GM12878 (cell line): ENCODE measurements around the gene STX7. TPM values are rescaled to one million over a fixed set of nuclear protein-coding genes. Genes with fewer than 3 reads are reported as not detected.
A peak's percentile ranks its signal among the peaks of the same experiment; 100 is the strongest.

Experiments
- ATAC-seq: fragments of 200-7000 bp; cut with Tn5 transposase; 3 replicates; pipeline ENCODE4 v1.9.1; 2020; ENCODE audit warnings: mild to moderate bottlenecking, moderate library complexity
- BruUV-seq: library from RNA; stranded (reverse); fragments of 400-500 nt; replicated peaks from 2 replicates; lab custom pipeline; 2021; lab: Mats Ljungman, UMichigan
- CTCF ChIA-PET: fragments of 300-600 bp; sonication (Branson Sonifier 250); formaldehyde crosslinking; extraction: SDS; loops from one replicate; lab custom pipeline; 2021; ENCODE audit warnings: inconsistent platforms; lab: Yijun Ruan, JAX
- POLR2A ChIA-PET: fragments of 350-600 bp; formaldehyde crosslinking; extraction: SDS; loops from one replicate; lab custom pipeline; 2021; ENCODE audit warnings: inconsistent platforms; lab: Charles Lee
- RAD21 ChIA-PET: fragments of 300-600 bp; sonication (Branson Sonifier 250); formaldehyde crosslinking; loops from one replicate; lab custom pipeline; 2023; ENCODE audit warnings: antibody characterized with exemption; ENCODE audit not compliant: unreplicated experiment; lab: Charles Lee
- SMC1A ChIA-PET: fragments of 300-600 bp; sonication (Branson Sonifier 250); formaldehyde crosslinking; loops from one replicate; lab custom pipeline; 2023; ENCODE audit not compliant: unreplicated experiment, uncharacterized antibody; lab: Charles Lee
- DNase-seq: peaks from one replicate; pipeline ENCODE4 v3.0.0-alpha.2; 2011; ENCODE audit warnings: low read depth, low spot score
- FAIRE-seq: peaks from 3 replicates; lab custom pipeline; 2011; peaks lifted over from hg19 to GRCh38; lab: Jason Lieb, UNC
- H2AFZ ChIP-seq: 2 replicates; pipeline ENCODE4 v1.6.0; 2011; ENCODE audit warnings: low read depth, low read length, control low read depth; ENCODE audit not compliant: control insufficient read depth
- H3K27ac ChIP-seq: 2 replicates; pipeline ENCODE4 v1.5.1; 2011; ENCODE audit warnings: control low read depth; ENCODE audit not compliant: control insufficient read depth, insufficient read depth
- H3K27me3 ChIP-seq, 2 experiments: replicated peaks in 1 of 2; 2 replicates each; pipeline versions ENCODE4 v1.6.0 to v1.6.1; 2011; ENCODE audit warnings: low read length in 1 of 2; ENCODE audit not compliant: control insufficient read depth in 2 of 2, insufficient read depth in 2 of 2
- H3K36me3 ChIP-seq, 2 experiments: 2 replicates each; pipeline ENCODE4 v1.5.1; 2011; ENCODE audit warnings: low read length in 1 of 2; ENCODE audit not compliant: control insufficient read depth in 2 of 2, insufficient read depth in 2 of 2
- H3K4me1 ChIP-seq: 2 replicates; pipeline ENCODE4 v1.6.1; 2011; ENCODE audit warnings: mild to moderate bottlenecking, low read length, moderate library complexity, mixed read lengths; ENCODE audit not compliant: control insufficient read depth, insufficient read depth
- H3K4me2 ChIP-seq: 2 replicates; pipeline ENCODE4 v1.6.0; 2011; ENCODE audit warnings: control low read depth; ENCODE audit not compliant: control insufficient read depth, insufficient read depth
- H3K4me3 ChIP-seq: fragments of 200-600 bp; sonication (generic); 2 replicates; pipeline ENCODE4 v1.5.1; 2016
- H3K79me2 ChIP-seq: 2 replicates; pipeline ENCODE4 v1.6.0; 2011; ENCODE audit warnings: low read length; ENCODE audit not compliant: control insufficient read depth, insufficient read depth
- H3K9ac ChIP-seq: 2 replicates; pipeline ENCODE4 v1.8.0; 2011; ENCODE audit warnings: low read length, control low read depth, mixed read lengths; ENCODE audit not compliant: control insufficient read depth, insufficient read depth
- H3K9me3 ChIP-seq: replicated peaks from 3 replicates; pipeline ENCODE4 v1.5.1; 2011; ENCODE audit warnings: mild to moderate bottlenecking, low read length; ENCODE audit not compliant: control insufficient read depth, insufficient read depth
- H4K20me1 ChIP-seq: 2 replicates; pipeline ENCODE4 v1.6.0; 2011; ENCODE audit not compliant: control insufficient read depth, insufficient read depth
- CBX5 ChIP-seq: sonication (generic); IDR thresholded peaks from 2 replicates; pipeline ENCODE4 v1.6.1; 2016; ENCODE audit warnings: low read depth, moderate library complexity, mild to moderate bottlenecking, inconsistent platforms
- E2F8 ChIP-seq: fragments of 450-650 bp; IDR thresholded peaks from 2 replicates; pipeline ENCODE4 v1.6.1; 2018; ENCODE audit warnings: mild to moderate bottlenecking, low read depth, moderate library complexity; ENCODE audit not compliant: partially characterized antibody
- FOS ChIP-seq: IDR thresholded peaks from 3 replicates; pipeline ENCODE4 v1.6.1; 2011; ENCODE audit warnings: borderline replicate concordance; ENCODE audit not compliant: insufficient read length; ENCODE audit errors: extremely low read depth
- FOXM1 ChIP-seq: IDR thresholded peaks from 2 replicates; pipeline ENCODE4 v1.6.1; 2012; ENCODE audit warnings: low read depth, mild to moderate bottlenecking, inconsistent platforms, low read length, moderate library complexity
- HDAC2 ChIP-seq: fragments of 200-600 bp; sonication (generic); IDR thresholded peaks from 2 replicates; pipeline ENCODE4 v1.6.1; 2017
- MEF2A ChIP-seq: IDR thresholded peaks from 2 replicates; pipeline ENCODE4 v1.6.1; 2011; ENCODE audit warnings: low read depth, mild to moderate bottlenecking, low read length, moderate library complexity; ENCODE audit not compliant: insufficient read depth
- NBN ChIP-seq: fragments of 450-650 bp; IDR thresholded peaks from 2 replicates; pipeline ENCODE4 v1.6.1; 2016
- NFIC ChIP-seq: IDR thresholded peaks from 2 replicates; pipeline ENCODE4 v1.6.1; 2012; ENCODE audit warnings: low read depth, mild to moderate bottlenecking, inconsistent platforms, low read length, moderate library complexity
- POLR2AphosphoS2 ChIP-seq: IDR thresholded peaks from 2 replicates; pipeline ENCODE4 v1.6.1; 2011; ENCODE audit warnings: low read depth, mild to moderate bottlenecking, low read length, improper control_type of control experiment, moderate library complexity
- RCOR1 ChIP-seq: conservative IDR thresholded peaks from 2 replicates; pipeline ENCODE4 v1.6.1; 2012; ENCODE audit warnings: low read depth, low read length, improper control_type of control experiment
- RUNX3 ChIP-seq: IDR thresholded peaks from 2 replicates; pipeline ENCODE4 v1.6.1; 2012; ENCODE audit warnings: low read length, inconsistent platforms
- SKIL ChIP-seq: fragments of 450-650 bp; IDR thresholded peaks from 2 replicates; pipeline ENCODE4 v1.6.1; 2017; ENCODE audit warnings: mild to moderate bottlenecking, low read depth, inconsistent platforms; ENCODE audit not compliant: poor library complexity, severe bottlenecking
- SREBF2 ChIP-seq: IDR thresholded peaks from 2 replicates; pipeline ENCODE4 v1.6.1; 2012; ENCODE audit warnings: mild to moderate bottlenecking, low read length
- STAT1 ChIP-seq: fragments of 450-650 bp; conservative IDR thresholded peaks from 2 replicates; pipeline ENCODE4 v1.6.1; 2014; ENCODE audit warnings: antibody characterized with exemption, mild to moderate bottlenecking
- TAF1 ChIP-seq: IDR thresholded peaks from 2 replicates; pipeline ENCODE4 v1.6.1; 2011; ENCODE audit warnings: mild to moderate bottlenecking, low read depth, low read length, borderline replicate concordance
- TCF7 ChIP-seq: IDR thresholded peaks from 2 replicates; pipeline ENCODE4 v1.6.1; 2014; ENCODE audit warnings: antibody characterized with exemption, borderline replicate concordance
- ZBTB4 ChIP-seq: fragments of 450-650 bp; formaldehyde crosslinking; IDR thresholded peaks from 2 replicates; pipeline ENCODE4 v1.4.0; 2022; ENCODE audit warnings: mild to moderate bottlenecking, moderate library complexity
- ZSCAN29 ChIP-seq: fragments of 450-650 bp; IDR thresholded peaks from 2 replicates; pipeline ENCODE4 v1.6.1; 2017; ENCODE audit warnings: mild to moderate bottlenecking, moderate library complexity
- WGBS: methylation state at CpG from one replicate; pipeline ENCODE4 v1.1.6; 2016; ENCODE audit warnings: low lambda C conversion rate; ENCODE audit not compliant: insufficient replicate concordance, insufficient coverage; ENCODE audit errors: missing lambda C conversion rate; 5-methylcytosine and 5-hydroxymethylcytosine counted together
- in situ Hi-C: fragments of 300-500 bp; cut with MboI; formaldehyde crosslinking; loops from 9 replicates; pipeline ENCODE4 v1.14.3; 2018; ENCODE audit warnings: mixed read lengths
- intact Hi-C: fragments of 100-400 bp; cut with micrococcal nuclease; formaldehyde crosslinking; loops from one replicate; pipeline ENCODE4 v1.14.2; 2022; ENCODE audit not compliant: unreplicated experiment
- polyA plus RNA-seq, 11 experiments: library from polyadenylated mRNA; depleted of rRNA in 4 of 11; unstranded in 6 of 11; stranded (reverse) in 5 of 11; fragments of >200 nt; fragmentation: Nextera tagmentation in 4 of 11; fragmentation: Illumina TruSeq in 1 of 11; extraction: Ambion mirVana in 4 of 11; extraction: Trizol in 1 of 11; gene quantifications; 1 replicate in 1 of 11; 2 replicates in 10 of 11; pipeline versions ENCODE4 v1.2.1 to v1.2.3, GENCODE V29; 2011 to 2016; ENCODE audit warnings: inconsistent platforms in 2 of 11, missing spikeins in 2 of 11, low read depth in 1 of 11
- total RNA-seq, 4 experiments: library from RNA; depleted of rRNA in 3 of 4; stranded (reverse); fragments of >200 nt in 3 of 4; fragmentation: Illumina TruSeq in 1 of 4; extraction: Trizol in 1 of 4; gene quantifications; 2 replicates each; pipeline versions ENCODE4 v1.2.1 to v1.2.3, GENCODE V29; 2013 to 2021

STX7 gene
- total and polyA plus RNA-seq, 10 of the 15 experiments (the other 5 are each of a cell fraction or from before 2014, with no cell fraction given): 26.5 to 75.5 (median 51.3) TPM

- Histone ChIP-seq H3K79me2 (peaks cover 6% of the 10 kb centered on the region), H3K9me3 (no peaks in the 10 kb centered on the region), H3K9ac (no peak overlapping the region), H4K20me1 (no peaks in the 10 kb centered on the region), H3K4me1 (peaks cover 22% of the 10 kb centered on the region), H3K4me2 (peak overlapping the region; percentile 36), H3K36me3 (no peaks in the 10 kb centered on the region), H2AFZ (no peak overlapping the region), H3K4me3 (peak overlapping the region; percentile 22; the same call in 1 of the 2 replicates), H3K27ac (peak overlapping the region; percentile 35; the same call in 1 of the 2 replicates), H3K27me3 (peaks cover 0 to 5% of the 10 kb centered on the region in 2 experiments; a peak in 2 of 4 replicates)
- RAD21 ChIA-PET: interaction anchor here (1.4 to 1.5 kb wide), 2 partner anchors 91 to 108 kb away, joined by 3 to 6 read pairs; no protein-coding TSS in a partner anchor
- SMC1A ChIA-PET: interaction anchor here (0.8 to 2.0 kb wide), 5 partner anchors 10 to 91 kb away, joined by 3 to 5 read pairs (median 4); no protein-coding TSS in a partner anchor
- no TSS peak for BruUV-seq
- 26% methylated on average over 2 of the region's 2 CpGs for WGBS
- FAIRE-seq (peak; percentile 62), DNase-seq (no peak), ATAC-seq (no peak)
- in situ Hi-C loops (no loop called here), intact Hi-C loops (loop anchor here (2.0 to 5.0 kb wide), 2 partner anchors 37 to 52 kb away; no protein-coding TSS in a partner anchor)
- POLR2A ChIA-PET: no interaction called here
- CTCF ChIA-PET: interaction anchor here (0.8 to 1.4 kb wide), 3 partner anchors 12 to 103 kb away, joined by 3 to 8 read pairs (median 4); no protein-coding TSS in a partner anchor
- TF ChIP-seq NBN (no peak), ZBTB4 (no peak), ZSCAN29 (no peak), NFIC (peak; percentile 92), HDAC2 (no peak), RUNX3 (peak; percentile 65), SREBF2 (no peak), TAF1 (no peak), TCF7 (no peak), FOXM1 (peak; percentile 76; the same call in 1 of the 2 replicates), CBX5 (0 out of 2 replicates have a peak, but pooled peaks have one; percentile 15), E2F8 (no peak), MEF2A (peak; percentile 90), SKIL (no peak), POLR2AphosphoS2 (no peak), STAT1 (no peak), FOS (no peak), RCOR1 (no peak)
These were observed 108.6 kb downstream of the STX7 start for GRCh38 chr6:132404330-132404729.
